ENCODE data around the gene SSTR4. TPM values are rescaled to one million over a fixed set of nuclear protein-coding genes. Genes with fewer than 3 reads are reported as not detected.

The SSTR4 gene
- total RNA-seq, 3 donors from 2014 or later: not detected

DNA sequence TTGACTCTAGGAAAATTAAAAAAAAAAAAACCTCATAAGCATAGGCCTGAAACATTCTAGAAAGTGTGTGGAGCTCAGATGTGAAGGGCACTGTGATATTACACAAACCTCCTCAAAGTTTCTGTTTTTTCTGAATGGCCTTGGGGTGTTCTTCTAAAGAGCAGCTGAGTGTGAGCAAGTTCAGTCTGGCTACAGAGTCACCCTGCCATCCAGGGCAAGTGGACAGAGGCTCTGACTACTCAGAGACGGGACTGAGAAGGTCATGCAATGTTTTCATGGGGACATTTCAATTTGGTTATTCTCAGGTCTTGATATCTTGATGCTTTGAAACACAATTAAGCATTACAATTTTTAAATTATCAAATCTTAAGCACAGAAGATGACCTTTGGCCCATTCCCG lies 36.6 kb upstream of the SSTR4 start:
- Histone ChIP-seq H3K9me3 (no peaks in the 10 kb centered on the region), H3K36me3 (no peaks in the 10 kb centered on the region), H3K27ac (no peak overlapping the region), H3K4me1 (no peaks in the 10 kb centered on the region), H3K27me3 (no peaks in the 10 kb centered on the region), H3K4me3 (no peak overlapping the region)
- intact Hi-C loops (cut with DNase I; ENCODE audit: low total_unique reads): no loop called here
- no peak for DNase-seq (ENCODE audit: low spot score in 2 of 2)
- no peak for TF ChIP-seq POLR2AphosphoS5 (IDR thresholded peaks at IDR 0.05)
- no peak for TF ChIP-seq POLR2A (IDR thresholded peaks at IDR 0.05)
- TF ChIP-seq, protein P1, sequence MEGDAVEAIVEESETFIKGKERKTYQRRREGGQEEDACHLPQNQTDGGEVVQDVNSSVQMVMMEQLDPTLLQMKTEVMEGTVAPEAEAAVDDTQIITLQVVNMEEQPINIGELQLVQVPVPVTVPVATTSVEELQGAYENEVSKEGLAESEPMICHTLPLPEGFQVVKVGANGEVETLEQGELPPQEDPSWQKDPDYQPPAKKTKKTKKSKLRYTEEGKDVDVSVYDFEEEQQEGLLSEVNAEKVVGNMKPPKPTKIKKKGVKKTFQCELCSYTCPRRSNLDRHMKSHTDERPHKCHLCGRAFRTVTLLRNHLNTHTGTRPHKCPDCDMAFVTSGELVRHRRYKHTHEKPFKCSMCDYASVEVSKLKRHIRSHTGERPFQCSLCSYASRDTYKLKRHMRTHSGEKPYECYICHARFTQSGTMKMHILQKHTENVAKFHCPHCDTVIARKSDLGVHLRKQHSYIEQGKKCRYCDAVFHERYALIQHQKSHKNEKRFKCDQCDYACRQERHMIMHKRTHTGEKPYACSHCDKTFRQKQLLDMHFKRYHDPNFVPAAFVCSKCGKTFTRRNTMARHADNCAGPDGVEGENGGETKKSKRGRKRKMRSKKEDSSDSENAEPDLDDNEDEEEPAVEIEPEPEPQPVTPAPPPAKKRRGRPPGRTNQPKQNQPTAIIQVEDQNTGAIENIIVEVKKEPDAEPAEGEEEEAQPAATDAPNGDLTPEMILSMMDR (IDR thresholded peaks at IDR 0.05): no peak

- Histone ChIP-seq H3K36me3 (no peaks in the 10 kb centered on the region), H3K27ac (peak overlapping the region in 1 of 2 donors; percentile 43), H3K27me3 (no peaks in the 10 kb centered on the region), H3K4me3 (no peak overlapping the region), H3K4me1 (no peaks in the 10 kb centered on the region), H3K9me3 (no peaks in the 10 kb centered on the region)
- TF ChIP-seq, protein P1 (IDR thresholded peaks at IDR 0.05): no peak
- no peak for TF ChIP-seq POLR2AphosphoS5 (IDR thresholded peaks at IDR 0.05)
- no peak for TF ChIP-seq POLR2A (IDR thresholded peaks at IDR 0.05)
- no peak for DNase-seq (ENCODE audit: low spot score in 2 of 2)
- intact Hi-C loops (cut with DNase I; ENCODE audit: low total_unique reads): no loop called here
Measured at GRCh38 chr20:22999756-23000155, 35.4 kb upstream of the SSTR4 start.

- Histone ChIP-seq H3K27me3 (no peaks in the 10 kb centered on the region), H3K4me1 (no peaks in the 10 kb centered on the region), H3K27ac (peak overlapping the region in 1 of 2 donors; percentile 43), H3K36me3 (no peaks in the 10 kb centered on the region), H3K9me3 (no peaks in the 10 kb centered on the region), H3K4me3 (no peak overlapping the region)
- no peak for DNase-seq (ENCODE audit: low spot score in 2 of 2)
- intact Hi-C loops (cut with DNase I; ENCODE audit: low total_unique reads): no loop called here
- no peak for TF ChIP-seq POLR2A (IDR thresholded peaks at IDR 0.05)
- no peak for TF ChIP-seq POLR2AphosphoS5 (IDR thresholded peaks at IDR 0.05)
- TF ChIP-seq, protein P1 (IDR thresholded peaks at IDR 0.05): no peak
Measured at GRCh38 chr20:23000232-23000947, 34.7 kb upstream of the SSTR4 start.

DNA sequence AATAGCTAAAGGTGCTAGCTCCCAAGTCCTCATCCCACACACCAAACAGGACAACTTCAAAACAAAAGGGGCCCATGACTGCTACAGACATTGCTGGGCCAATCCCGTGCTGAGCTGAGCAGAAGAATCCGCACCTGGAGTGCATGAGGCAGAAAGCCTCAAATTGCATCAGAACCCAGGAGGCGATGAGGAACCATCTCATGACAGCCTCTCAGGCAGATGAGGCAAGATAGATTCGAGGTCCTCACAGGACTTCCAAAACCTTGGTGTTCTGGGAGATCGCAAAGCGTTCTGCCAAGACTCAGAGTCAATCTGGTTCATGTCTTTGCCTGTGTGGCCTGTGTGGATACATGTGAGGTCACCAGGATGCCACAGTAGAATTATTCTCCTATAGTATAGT lies 32.8 kb upstream of the SSTR4 start:
- intact Hi-C loops (cut with DNase I; ENCODE audit: low total_unique reads): no loop called here
- TF ChIP-seq, protein P1 (IDR thresholded peaks at IDR 0.05): no peak
- TF ChIP-seq POLR2A (IDR thresholded peaks at IDR 0.05) (no peak), POLR2AphosphoS5 (IDR thresholded peaks at IDR 0.05) (no peak)
- DNase-seq (ENCODE audit: low spot score in 2 of 2): no peak
- Histone ChIP-seq H3K4me3 (no peak overlapping the region), H3K36me3 (no peaks in the 10 kb centered on the region), H3K4me1 (no peaks in the 10 kb centered on the region), H3K27ac (no peak overlapping the region), H3K27me3 (no peaks in the 10 kb centered on the region), H3K9me3 (no peaks in the 10 kb centered on the region)

- Histone ChIP-seq H3K4me3 (no peak overlapping the region), H3K9me3 (no peaks in the 10 kb centered on the region), H3K27ac (no peak overlapping the region), H3K27me3 (no peaks in the 10 kb centered on the region), H3K36me3 (no peaks in the 10 kb centered on the region), H3K4me1 (no peaks in the 10 kb centered on the region)
- no peak for TF ChIP-seq POLR2A (IDR thresholded peaks at IDR 0.05)
- no peak for TF ChIP-seq POLR2AphosphoS5 (IDR thresholded peaks at IDR 0.05)
- TF ChIP-seq, protein P1 (IDR thresholded peaks at IDR 0.05): no peak
- intact Hi-C loops (cut with DNase I; ENCODE audit: low total_unique reads): no loop called here
- no peak for DNase-seq (ENCODE audit: low spot score in 2 of 2)
Measured at GRCh38 chr20:23003077-23003635, 32.0 kb upstream of the SSTR4 start.
